ENCODE data around the gene VAC14. TPM values are rescaled to one million over a fixed set of nuclear protein-coding genes. Genes with fewer than 3 reads are reported as not detected.

VAC14 gene
- total and polyA plus RNA-seq, 5 donors, result 18.2 to 27.4 (median 23.0) TPM

- intact Hi-C loops (cut with DNase I), result no loop called here
- 84% methylated on average over 15 of the region's 15 CpGs for WGBS
- Histone ChIP-seq H3K4me3 (ENCODE audit: low read length) (no peak overlapping the region), H3K9me3 (ENCODE audit: control insufficient read depth, low read length) (no peaks in the 10 kb centered on the region), H3K27ac (ENCODE audit: low read length) (peak overlapping the region; percentile 85), H3K27me3 (ENCODE audit: control insufficient read depth, insufficient read depth) (no peaks in the 10 kb centered on the region), H3K4me1 (ENCODE audit: control insufficient read depth, insufficient read depth, low read length) (peaks cover 4% of the 10 kb centered on the region)
- peak in 1 of 3 donors; percentile 23 for DNase-seq
- no peak for ATAC-seq
Observed at GRCh38 chr16:70724146-70725023, 76.6 kb downstream of the VAC14 start.

- no peak for ATAC-seq
- H3K27me3 ChIP-seq (ENCODE audit: control insufficient read depth, insufficient read depth), result no peaks in the 10 kb centered on the region
- H3K4me3 ChIP-seq (ENCODE audit: low read length), result no peak overlapping the region
- 95% methylated on average over 6 of the region's 6 CpGs for WGBS
- DNase-seq, result peak in 2 of 3 donors; percentile 50 to 51
- H3K4me1 ChIP-seq (ENCODE audit: control insufficient read depth, insufficient read depth, low read length), result peaks cover 4% of the 10 kb centered on the region
- intact Hi-C loops (cut with DNase I), result no loop called here
- H3K27ac ChIP-seq (ENCODE audit: low read length), result no peak overlapping the region
- H3K9me3 ChIP-seq (ENCODE audit: control insufficient read depth, low read length), result no peaks in the 10 kb centered on the region
Observed at GRCh38 chr16:70723740-70724145, 77.2 kb downstream of the VAC14 start.

- peaks cover 2% of the 10 kb centered on the region for H3K4me1 ChIP-seq (ENCODE audit: control insufficient read depth, insufficient read depth, low read length)
- no peak overlapping the region for H3K4me3 ChIP-seq (ENCODE audit: low read length)
- H3K9me3 ChIP-seq (ENCODE audit: control insufficient read depth, low read length), result no peaks in the 10 kb centered on the region
- DNase-seq, result peak in 2 of 3 donors; percentile 42 to 53
- H3K27ac ChIP-seq (ENCODE audit: low read length), result no peak overlapping the region
- no peak for ATAC-seq
- H3K27me3 ChIP-seq (ENCODE audit: control insufficient read depth, insufficient read depth), result no peaks in the 10 kb centered on the region
- 92% methylated on average over 18 of the region's 18 CpGs for WGBS
- intact Hi-C loops (cut with DNase I), result no loop called here
Observed at GRCh38 chr16:70721202-70721963, 79.6 kb downstream of the VAC14 start.

- H3K4me3 ChIP-seq (ENCODE audit: low read length), result no peak overlapping the region
- intact Hi-C loops (cut with DNase I), result no loop called here
- H3K4me1 ChIP-seq (ENCODE audit: control insufficient read depth, insufficient read depth, low read length), result peaks cover 4% of the 10 kb centered on the region
- H3K9me3 ChIP-seq (ENCODE audit: control insufficient read depth, low read length), result no peaks in the 10 kb centered on the region
- H3K27ac ChIP-seq (ENCODE audit: low read length), result no peak overlapping the region
- ATAC-seq (no peak), DNase-seq (peak in 2 of 3 donors; percentile 19 to 38)
- H3K27me3 ChIP-seq (ENCODE audit: control insufficient read depth, insufficient read depth), result no peaks in the 10 kb centered on the region
- 96% methylated on average over 18 of the region's 18 CpGs for WGBS
Observed at GRCh38 chr16:70720425-70721201, 80.3 kb downstream of the VAC14 start.

- intact Hi-C loops (cut with DNase I), result no loop called here
- ATAC-seq (no peak), DNase-seq (peak in 1 of 3 donors; percentile 25)
- 96% methylated on average over 9 of the region's 9 CpGs for WGBS
- Histone ChIP-seq H3K27ac (ENCODE audit: low read length) (no peak overlapping the region), H3K9me3 (ENCODE audit: control insufficient read depth, low read length) (no peaks in the 10 kb centered on the region), H3K27me3 (ENCODE audit: control insufficient read depth, insufficient read depth) (no peaks in the 10 kb centered on the region), H3K4me3 (ENCODE audit: low read length) (no peak overlapping the region), H3K4me1 (ENCODE audit: control insufficient read depth, insufficient read depth, low read length) (peaks cover 7% of the 10 kb centered on the region)
Observed at GRCh38 chr16:70717065-70717464, 83.9 kb downstream of the VAC14 start.

GRCh38 chr16:70715860-70716357 lies 85.0 kb downstream of the VAC14 start:
- DNase-seq (peak in 2 of 3 donors; percentile 42 to 50), ATAC-seq (no peak)
- Histone ChIP-seq H3K27ac (ENCODE audit: low read length) (no peak overlapping the region), H3K4me1 (ENCODE audit: control insufficient read depth, insufficient read depth, low read length) (peaks cover 7% of the 10 kb centered on the region), H3K9me3 (ENCODE audit: control insufficient read depth, low read length) (no peaks in the 10 kb centered on the region), H3K4me3 (ENCODE audit: low read length) (no peak overlapping the region), H3K27me3 (ENCODE audit: control insufficient read depth, insufficient read depth) (no peaks in the 10 kb centered on the region)
- WGBS, result 41% methylated on average over 6 of the region's 6 CpGs
- intact Hi-C loops (cut with DNase I), result no loop called here

- Histone ChIP-seq H3K4me3 (ENCODE audit: low read length) (no peak overlapping the region), H3K4me1 (ENCODE audit: control insufficient read depth, insufficient read depth, low read length) (peaks cover 7% of the 10 kb centered on the region), H3K27ac (ENCODE audit: low read length) (peak overlapping the region; percentile 49), H3K27me3 (ENCODE audit: control insufficient read depth, insufficient read depth) (no peaks in the 10 kb centered on the region), H3K9me3 (ENCODE audit: control insufficient read depth, low read length) (no peaks in the 10 kb centered on the region)
- peak; percentile 90 to 93 (median 93) for DNase-seq
- WGBS, result 38% methylated on average over 23 of the region's 23 CpGs
- intact Hi-C loops (cut with DNase I), result no loop called here
- peak; percentile 85 to 89 for ATAC-seq
Observed at GRCh38 chr16:70715055-70715858, 85.7 kb downstream of the VAC14 start.

- Histone ChIP-seq H3K9me3 (ENCODE audit: control insufficient read depth, low read length) (no peaks in the 10 kb centered on the region), H3K4me3 (ENCODE audit: low read length) (no peak overlapping the region), H3K4me1 (ENCODE audit: control insufficient read depth, insufficient read depth, low read length) (peaks cover 7% of the 10 kb centered on the region), H3K27ac (ENCODE audit: low read length) (peak overlapping the region; percentile 49), H3K27me3 (ENCODE audit: control insufficient read depth, insufficient read depth) (no peaks in the 10 kb centered on the region)
- intact Hi-C loops (cut with DNase I), result no loop called here
- peak in 1 of 3 donors; percentile 54 for DNase-seq
- peak; percentile 17 to 31 for ATAC-seq
- WGBS, result 78% methylated on average over 10 of the region's 10 CpGs
Observed at GRCh38 chr16:70714581-70715054, 86.3 kb downstream of the VAC14 start.

GRCh38 chr16:70713824-70714223 lies 87.1 kb downstream of the VAC14 start:
- peaks cover 7% of the 10 kb centered on the region for H3K4me1 ChIP-seq (ENCODE audit: control insufficient read depth, insufficient read depth, low read length)
- no peaks in the 10 kb centered on the region for H3K9me3 ChIP-seq (ENCODE audit: control insufficient read depth, low read length)
- 96% methylated on average over 10 of the region's 10 CpGs for WGBS
- DNase-seq (peak in 1 of 3 donors; percentile 51), ATAC-seq (no peak)
- H3K27ac ChIP-seq (ENCODE audit: low read length), result no peak overlapping the region
- H3K4me3 ChIP-seq (ENCODE audit: low read length), result no peak overlapping the region
- H3K27me3 ChIP-seq (ENCODE audit: control insufficient read depth, insufficient read depth), result no peaks in the 10 kb centered on the region
- intact Hi-C loops (cut with DNase I), result no loop called here

GRCh38 chr16:70713342-70713741 lies 87.6 kb downstream of the VAC14 start:
- Histone ChIP-seq H3K27me3 (ENCODE audit: control insufficient read depth, insufficient read depth) (no peaks in the 10 kb centered on the region), H3K27ac (ENCODE audit: low read length) (no peak overlapping the region), H3K9me3 (ENCODE audit: control insufficient read depth, low read length) (no peaks in the 10 kb centered on the region), H3K4me3 (ENCODE audit: low read length) (no peak overlapping the region), H3K4me1 (ENCODE audit: control insufficient read depth, insufficient read depth, low read length) (peaks cover 7% of the 10 kb centered on the region)
- no peak for ATAC-seq
- WGBS, result 85% methylated on average over 5 of the region's 5 CpGs
- peak in 1 of 3 donors; percentile 19 for DNase-seq
- intact Hi-C loops (cut with DNase I), result no loop called here
